ENCODE measurements around the gene WWP2.

DNA sequence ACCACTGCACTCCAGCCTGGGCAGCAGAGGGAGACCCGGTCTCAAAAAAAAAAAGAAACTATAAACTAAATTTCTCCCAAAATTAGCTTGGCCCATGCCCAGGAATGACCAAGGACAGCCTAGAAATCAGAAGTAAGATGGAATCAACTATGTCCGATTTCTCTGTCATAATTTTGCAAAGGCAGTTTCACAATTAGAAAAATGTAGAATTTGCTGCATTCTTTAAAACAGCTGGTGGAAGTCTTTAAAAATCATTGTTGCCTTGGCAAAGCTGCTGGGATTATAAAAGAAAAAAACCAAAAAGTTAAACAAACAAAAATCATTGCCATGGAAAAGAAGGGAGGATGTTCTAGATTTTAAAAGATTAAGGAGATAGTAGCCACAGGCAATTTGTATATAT lies 32.4 kb downstream of the WWP2 start:
- TF ChIP-seq, protein P1, sequence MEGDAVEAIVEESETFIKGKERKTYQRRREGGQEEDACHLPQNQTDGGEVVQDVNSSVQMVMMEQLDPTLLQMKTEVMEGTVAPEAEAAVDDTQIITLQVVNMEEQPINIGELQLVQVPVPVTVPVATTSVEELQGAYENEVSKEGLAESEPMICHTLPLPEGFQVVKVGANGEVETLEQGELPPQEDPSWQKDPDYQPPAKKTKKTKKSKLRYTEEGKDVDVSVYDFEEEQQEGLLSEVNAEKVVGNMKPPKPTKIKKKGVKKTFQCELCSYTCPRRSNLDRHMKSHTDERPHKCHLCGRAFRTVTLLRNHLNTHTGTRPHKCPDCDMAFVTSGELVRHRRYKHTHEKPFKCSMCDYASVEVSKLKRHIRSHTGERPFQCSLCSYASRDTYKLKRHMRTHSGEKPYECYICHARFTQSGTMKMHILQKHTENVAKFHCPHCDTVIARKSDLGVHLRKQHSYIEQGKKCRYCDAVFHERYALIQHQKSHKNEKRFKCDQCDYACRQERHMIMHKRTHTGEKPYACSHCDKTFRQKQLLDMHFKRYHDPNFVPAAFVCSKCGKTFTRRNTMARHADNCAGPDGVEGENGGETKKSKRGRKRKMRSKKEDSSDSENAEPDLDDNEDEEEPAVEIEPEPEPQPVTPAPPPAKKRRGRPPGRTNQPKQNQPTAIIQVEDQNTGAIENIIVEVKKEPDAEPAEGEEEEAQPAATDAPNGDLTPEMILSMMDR (IDR thresholded peaks at IDR 0.05), result no peak
- TF ChIP-seq POLR2A (IDR thresholded peaks at IDR 0.05), result no peak
